ENCODE measurements around the gene TCOF1.

Gene TCOF1

DNA sequence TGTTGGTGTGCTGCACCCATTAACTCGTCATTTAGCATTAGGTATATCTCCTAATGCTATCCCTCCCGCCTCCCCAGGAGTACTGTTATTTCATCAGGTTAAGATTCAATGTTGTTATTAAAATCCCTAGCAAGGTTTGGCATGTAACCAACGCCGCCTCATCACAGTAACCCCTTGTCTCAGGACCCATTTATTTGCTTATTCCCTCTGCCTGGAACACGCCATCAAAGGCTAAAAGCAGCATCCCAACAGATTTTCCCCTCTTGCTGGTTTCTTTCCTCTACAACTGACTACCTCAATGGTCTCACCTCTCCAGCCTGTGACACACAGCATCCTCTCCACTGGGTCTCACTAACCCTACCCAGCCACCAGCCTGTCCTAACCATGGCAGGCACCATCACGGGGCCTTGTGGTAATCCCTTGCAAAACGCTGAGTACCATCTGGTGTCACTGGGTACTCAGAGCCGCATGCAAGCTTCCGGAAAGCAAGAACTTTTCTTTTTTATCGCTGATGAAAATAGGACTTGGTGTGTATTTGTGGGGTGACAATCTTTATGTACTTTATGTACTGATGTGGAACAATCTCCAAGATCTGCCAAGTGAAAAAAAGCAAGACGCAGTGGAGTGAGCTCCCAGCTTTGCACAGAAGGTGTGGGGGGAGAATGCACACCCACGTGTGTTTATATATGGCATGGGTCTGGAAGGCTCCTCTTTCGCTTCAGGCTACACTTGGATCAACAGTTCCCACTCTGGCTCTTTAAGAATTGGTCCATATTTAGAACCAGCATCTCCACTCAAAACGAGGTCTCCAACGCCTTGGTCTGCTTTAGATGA, 86.0 kb downstream of the TCOF1 start:
- ATAC-seq (no peak), DNase-seq (no peak)
- Mint-ChIP-seq H3K4me1 (peaks cover 36% of the 10 kb centered on the region), H3K27me3 (no peaks in the 10 kb centered on the region), H3K9me3 (no peaks in the 10 kb centered on the region), H3K4me3 (no peak overlapping the region), H3K27ac (peak overlapping the region; percentile 64), H3K36me3 (ENCODE audit: low read depth) (peaks cover 53% of the 10 kb centered on the region)

DNA sequence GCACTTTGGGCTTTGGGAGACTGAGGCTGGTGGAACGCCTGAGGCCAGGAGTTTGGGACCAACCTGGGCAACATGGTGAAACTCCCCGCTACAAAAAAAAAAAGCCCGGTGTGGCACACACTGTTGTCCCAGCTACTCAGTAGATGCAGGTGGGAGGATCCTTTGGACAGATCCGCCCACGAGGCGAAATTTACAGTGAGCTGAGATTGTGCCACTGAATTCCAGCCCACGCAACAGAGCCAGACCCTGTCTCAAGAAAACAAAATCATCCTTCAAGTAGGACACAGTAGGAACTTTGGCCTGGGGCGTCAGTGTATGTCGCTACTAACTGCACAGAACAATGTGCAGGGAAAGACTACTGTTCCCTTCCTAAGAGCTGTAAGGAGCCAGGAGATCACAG, 87.3 kb downstream of the TCOF1 start:
- DNase-seq (no peak), ATAC-seq (no peak)
- H3K4me1 Mint-ChIP-seq, result peaks cover 41% of the 10 kb centered on the region
- no peaks in the 10 kb centered on the region for H3K27me3 Mint-ChIP-seq
- no peaks in the 10 kb centered on the region for H3K9me3 Mint-ChIP-seq
- H3K4me3 Mint-ChIP-seq, result peak overlapping the region; percentile 50
- H3K36me3 Mint-ChIP-seq (ENCODE audit: low read depth), result peaks cover 66% of the 10 kb centered on the region
- H3K27ac Mint-ChIP-seq, result no peak overlapping the region

DNA sequence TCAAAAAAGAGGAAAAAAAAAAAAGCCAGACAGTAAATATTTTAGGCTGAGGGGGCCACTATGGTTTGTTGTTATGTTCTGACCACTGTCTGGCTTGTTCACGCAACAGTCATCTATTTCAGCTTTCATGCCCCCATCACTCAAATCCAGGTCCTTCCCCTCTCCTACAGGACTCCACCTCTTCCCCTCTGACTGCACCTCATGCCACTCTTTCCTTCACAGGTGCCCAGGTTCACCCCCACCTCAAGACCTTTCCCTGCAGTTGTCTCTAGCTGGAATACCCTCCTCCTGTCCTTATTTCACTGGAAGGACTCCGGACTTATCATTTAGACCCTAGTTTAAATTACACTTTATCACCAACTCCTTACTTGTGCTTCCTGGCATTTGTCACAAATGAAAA, 88.6 kb downstream of the TCOF1 start:
- Mint-ChIP-seq H3K4me3 (peak overlapping the region; percentile 100), H3K9me3 (no peaks in the 10 kb centered on the region), H3K27ac (peak overlapping the region; percentile 99), H3K4me1 (peaks cover 46% of the 10 kb centered on the region), H3K36me3 (ENCODE audit: low read depth) (peaks cover 66% of the 10 kb centered on the region), H3K27me3 (no peaks in the 10 kb centered on the region)
- DNase-seq (no peak), ATAC-seq (no peak)

DNA sequence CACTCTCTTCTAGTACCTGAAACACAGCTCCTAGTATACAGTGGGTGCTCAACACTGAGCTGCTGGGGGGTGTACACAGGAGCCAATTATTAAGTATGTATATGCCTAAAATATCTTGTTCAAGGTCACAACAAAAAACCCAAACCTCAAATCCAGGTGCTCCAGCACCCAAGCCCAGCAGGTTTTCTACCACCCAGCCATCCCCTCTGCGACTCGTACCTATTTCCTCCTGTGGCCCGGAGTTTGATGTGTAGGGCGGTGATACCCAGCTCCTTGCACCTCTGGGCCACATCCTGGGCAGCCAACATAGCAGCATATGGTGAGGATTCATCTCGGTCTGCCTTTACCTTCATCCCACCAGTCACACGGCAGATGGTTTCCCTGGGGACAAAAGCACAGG, 89.1 kb downstream of the TCOF1 start:
- DNase-seq, result no peak
- Mint-ChIP-seq H3K36me3 (ENCODE audit: low read depth) (peaks cover 66% of the 10 kb centered on the region), H3K4me1 (peaks cover 46% of the 10 kb centered on the region), H3K27ac (peak overlapping the region; percentile 99), H3K27me3 (no peaks in the 10 kb centered on the region), H3K4me3 (peak overlapping the region; percentile 100), H3K9me3 (no peaks in the 10 kb centered on the region)
- no peak for ATAC-seq

DNA sequence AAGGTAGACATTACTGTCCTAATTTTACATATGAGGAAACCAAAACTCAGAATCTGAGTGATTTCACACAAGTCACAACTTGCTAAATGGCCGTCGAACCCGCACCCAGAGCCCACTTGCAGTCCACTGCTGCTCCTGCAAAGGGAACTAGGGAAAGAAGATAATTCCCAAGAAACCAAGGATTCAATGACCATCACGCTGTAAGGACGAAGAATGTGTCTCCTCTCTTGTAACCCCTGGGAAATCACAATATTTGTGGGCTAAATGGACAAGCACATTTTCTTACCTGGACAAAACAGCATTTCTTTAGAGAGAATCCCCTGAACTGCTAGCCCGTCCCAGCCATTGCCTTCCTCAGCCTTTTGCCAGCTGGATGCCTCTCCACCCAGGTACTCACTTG, 89.7 kb downstream of the TCOF1 start:
- no peaks in the 10 kb centered on the region for H3K27me3 Mint-ChIP-seq
- DNase-seq, result no peak
- peak overlapping the region; percentile 99 for H3K27ac Mint-ChIP-seq
- peak overlapping the region; percentile 100 for H3K4me3 Mint-ChIP-seq
- no peaks in the 10 kb centered on the region for H3K9me3 Mint-ChIP-seq
- H3K36me3 Mint-ChIP-seq (ENCODE audit: low read depth), result peaks cover 66% of the 10 kb centered on the region
- peaks cover 46% of the 10 kb centered on the region for H3K4me1 Mint-ChIP-seq
- ATAC-seq, result no peak

DNA sequence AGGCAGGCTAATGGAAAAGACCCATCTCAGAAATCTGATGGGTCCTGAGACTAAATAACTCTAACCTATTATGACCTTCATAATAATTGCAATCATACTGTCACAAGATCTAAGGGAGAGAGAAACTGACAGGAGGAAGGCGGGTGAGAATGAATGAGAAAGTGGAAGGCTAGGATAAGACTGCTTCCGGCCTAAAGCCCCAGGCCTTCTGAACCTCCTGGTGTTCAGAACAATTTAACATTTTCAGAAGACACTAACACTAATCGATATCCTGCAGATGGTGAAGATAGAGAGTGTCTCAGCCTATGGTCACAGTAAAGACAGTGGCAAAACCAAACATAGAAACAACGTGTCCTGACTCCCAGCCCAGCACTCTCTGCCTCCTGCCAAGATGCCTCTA, 90.8 kb downstream of the TCOF1 start:
- Mint-ChIP-seq H3K4me1 (peaks cover 46% of the 10 kb centered on the region), H3K36me3 (ENCODE audit: low read depth) (peaks cover 64% of the 10 kb centered on the region), H3K4me3 (peak overlapping the region; percentile 100), H3K27ac (peak overlapping the region; percentile 99), H3K9me3 (no peaks in the 10 kb centered on the region), H3K27me3 (no peaks in the 10 kb centered on the region)
- ATAC-seq, result no peak
- DNase-seq, result no peak

DNA sequence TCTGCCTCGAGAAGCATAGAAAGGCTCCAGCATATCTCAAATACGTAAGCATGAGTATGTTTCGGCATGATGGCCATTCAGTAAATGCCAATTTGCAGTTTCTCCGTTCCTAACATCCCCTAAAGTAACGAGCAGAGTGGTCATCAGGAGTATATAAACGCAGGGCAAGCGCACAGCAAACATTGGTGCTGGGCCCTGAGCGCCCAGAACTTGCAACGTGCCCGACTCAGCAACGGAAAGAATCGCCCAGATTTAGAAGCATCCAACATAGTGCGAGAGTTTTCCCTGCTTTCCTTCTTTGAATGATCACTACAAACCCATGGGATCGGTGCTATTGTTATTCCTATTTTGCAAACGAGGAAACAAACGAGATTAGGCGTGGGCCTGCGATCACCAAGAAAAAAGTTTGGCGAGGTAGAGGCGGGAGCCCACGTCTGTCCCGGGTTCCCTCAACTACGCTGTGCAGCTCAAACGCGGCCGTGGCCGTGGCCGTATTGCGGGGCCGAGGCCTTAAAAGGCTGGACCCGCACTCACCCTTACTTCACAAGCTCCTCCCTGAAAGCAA, 91.5 kb downstream of the TCOF1 start:
- DNase-seq, result no peak
- peaks cover 57% of the 10 kb centered on the region for H3K36me3 Mint-ChIP-seq (ENCODE audit: low read depth)

More for the DNA sequence above, 91.5 kb downstream of the TCOF1 start:
- Mint-ChIP-seq H3K4me3 (peak overlapping the region; percentile 100), H3K4me1 (peaks cover 44% of the 10 kb centered on the region), H3K27ac (peak overlapping the region; percentile 99), H3K9me3 (no peaks in the 10 kb centered on the region), H3K27me3 (no peaks in the 10 kb centered on the region)
- peak; percentile 17 for ATAC-seq
